ENCODE measurements around the gene ERICH6.

Gene ERICH6

GRCh38 chr3:150740733-150741496, 37.2 kb upstream of the ERICH6 start:
- TF ChIP-seq CTCF (IDR thresholded peaks at IDR 0.05; ENCODE audit: extremely low read depth, missing control alignments): no peak
- DNase-seq (ENCODE audit: low spot score): no peak

GRCh38 chr3:150739877-150740645, 36.3 kb upstream of the ERICH6 start:
- TF ChIP-seq CTCF (IDR thresholded peaks at IDR 0.05; ENCODE audit: extremely low read depth, missing control alignments): no peak
- DNase-seq (ENCODE audit: low spot score): no peak

- no peak for DNase-seq (ENCODE audit: low spot score)
- TF ChIP-seq CTCF (IDR thresholded peaks at IDR 0.05; ENCODE audit: extremely low read depth, missing control alignments): no peak
Observed at GRCh38 chr3:150739200-150739863, 35.6 kb upstream of the ERICH6 start.

- no peak for TF ChIP-seq CTCF (IDR thresholded peaks at IDR 0.05; ENCODE audit: extremely low read depth, missing control alignments)
Observed at GRCh38 chr3:150738688-150739087, 35.0 kb upstream of the ERICH6 start.

GRCh38 chr3:150737874-150738679, 34.4 kb upstream of the ERICH6 start:
- no peak for DNase-seq (ENCODE audit: low spot score)
- no peak for TF ChIP-seq CTCF (IDR thresholded peaks at IDR 0.05; ENCODE audit: extremely low read depth, missing control alignments)

More at GRCh38 chr3:150738688-150739087, 35.0 kb upstream of the ERICH6 start:
- DNase-seq (ENCODE audit: low spot score): no peak

- TF ChIP-seq CTCF (IDR thresholded peaks at IDR 0.05; ENCODE audit: extremely low read depth, missing control alignments): no peak
- no peak for DNase-seq (ENCODE audit: low spot score)
Observed at GRCh38 chr3:150736903-150737832, 33.4 kb upstream of the ERICH6 start.

Data from GM20000 (cell line).